ENCODE measurements around the gene SPRR5.

DNA sequence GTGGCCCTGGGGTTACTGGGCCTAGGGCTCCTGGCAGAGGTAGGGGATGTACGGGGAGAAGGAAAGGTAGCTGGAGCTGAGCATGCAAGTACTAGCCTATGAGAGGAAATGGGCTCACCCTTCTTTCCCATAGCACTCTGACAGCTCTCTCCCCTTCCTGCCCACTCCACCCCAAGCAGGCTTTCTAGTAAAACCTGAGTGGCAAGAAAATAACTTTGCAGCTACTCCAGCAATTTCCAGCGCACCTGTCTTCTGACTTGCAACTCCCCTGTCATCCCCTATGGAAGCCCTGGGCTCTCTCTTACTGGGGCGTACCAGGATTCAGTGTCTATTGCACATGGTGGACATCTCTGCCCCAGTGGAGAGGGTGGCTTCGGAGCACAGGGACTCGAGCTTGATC, 45.4 kb upstream of the SPRR5 start:
- TF ChIP-seq, protein P1, sequence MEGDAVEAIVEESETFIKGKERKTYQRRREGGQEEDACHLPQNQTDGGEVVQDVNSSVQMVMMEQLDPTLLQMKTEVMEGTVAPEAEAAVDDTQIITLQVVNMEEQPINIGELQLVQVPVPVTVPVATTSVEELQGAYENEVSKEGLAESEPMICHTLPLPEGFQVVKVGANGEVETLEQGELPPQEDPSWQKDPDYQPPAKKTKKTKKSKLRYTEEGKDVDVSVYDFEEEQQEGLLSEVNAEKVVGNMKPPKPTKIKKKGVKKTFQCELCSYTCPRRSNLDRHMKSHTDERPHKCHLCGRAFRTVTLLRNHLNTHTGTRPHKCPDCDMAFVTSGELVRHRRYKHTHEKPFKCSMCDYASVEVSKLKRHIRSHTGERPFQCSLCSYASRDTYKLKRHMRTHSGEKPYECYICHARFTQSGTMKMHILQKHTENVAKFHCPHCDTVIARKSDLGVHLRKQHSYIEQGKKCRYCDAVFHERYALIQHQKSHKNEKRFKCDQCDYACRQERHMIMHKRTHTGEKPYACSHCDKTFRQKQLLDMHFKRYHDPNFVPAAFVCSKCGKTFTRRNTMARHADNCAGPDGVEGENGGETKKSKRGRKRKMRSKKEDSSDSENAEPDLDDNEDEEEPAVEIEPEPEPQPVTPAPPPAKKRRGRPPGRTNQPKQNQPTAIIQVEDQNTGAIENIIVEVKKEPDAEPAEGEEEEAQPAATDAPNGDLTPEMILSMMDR (IDR thresholded peaks at IDR 0.05; ENCODE audit: control extremely low read depth in 1 of 3, insufficient read depth in 1 of 3, low read depth in 1 of 3, low read length in 3 of 3), result no peak
- TF ChIP-seq EGR1 (IDR thresholded peaks at IDR 0.05; ENCODE audit: borderline replicate concordance, low read depth, low read length), result no peak

Measured in H1 (cell line).